ENCODE data around the gene RALGAPA2.
"Not testable (repeated sequence)": the region's sequence is repeated elsewhere in the genome, so short reads cannot be mapped to it uniquely, and the experiment has no call there.

Gene RALGAPA2

GRCh38 chr20:20359628-20360027 is 352.8 kb downstream of the RALGAPA2 start:
- Histone ChIP-seq H4K20me1 (ENCODE audit: insufficient read depth, low read length, poor library complexity, severe bottlenecking) (no peaks in the 10 kb centered on the region), H3K9me2 (replicated peaks; ENCODE audit: low read depth, low read length) (no peaks in the 10 kb centered on the region), H3K79me2 (ENCODE audit: insufficient read depth, low read length) (no peaks in the 10 kb centered on the region), H3K27me3 (ENCODE audit: insufficient read depth, low read length, poor library complexity, severe bottlenecking) (no peaks in the 10 kb centered on the region), H3F3A (ENCODE audit: low read depth) (0 out of 2 replicates have a peak, but pooled peaks cover 3% of the 10 kb centered on the region), H3K9ac (ENCODE audit: low read depth, low read length, poor library complexity, severe bottlenecking) (no peak overlapping the region), H3K4me2 (ENCODE audit: low read depth, low read length, poor library complexity, severe bottlenecking) (peak overlapping the region; percentile 70), H3K4me3 (ENCODE audit: low read length, poor library complexity, severe bottlenecking) (no peak overlapping the region), H3K9me3 (ENCODE audit: insufficient read depth, low read depth, low read length) (no peaks in the 10 kb centered on the region; the same call in 1 of the 2 replicates), H3K36me3 (ENCODE audit: insufficient read depth, low read length) (no peaks in the 10 kb centered on the region), H2AFZ (ENCODE audit: low read length) (peak overlapping the region; percentile 90), H3K4me1 (ENCODE audit: insufficient read depth, low read length, poor library complexity, severe bottlenecking) (peaks cover 6% of the 10 kb centered on the region)
- no peak for TF ChIP-seq CTCF (conservative IDR thresholded peaks at IDR 0.05; ENCODE audit: low read length)
- no peak for TF ChIP-seq EZH2phosphoT487 (IDR thresholded peaks at IDR 0.05; ENCODE audit: borderline replicate concordance)

- no peaks in the 10 kb centered on the region for H3K9me2 ChIP-seq (replicated peaks; ENCODE audit: low read depth, low read length)
Observed at GRCh38 chr20:20358801-20359200, 353.6 kb downstream of the RALGAPA2 start.

GRCh38 chr20:20355503-20355902 is 356.9 kb downstream of the RALGAPA2 start:
- not testable (repeated sequence) for H2AFZ ChIP-seq (ENCODE audit: low read length); H4K20me1 ChIP-seq (ENCODE audit: insufficient read depth, low read length, poor library complexity, severe bottlenecking); H3K27me3 ChIP-seq (ENCODE audit: insufficient read depth, low read length, poor library complexity, severe bottlenecking); H3K36me3 ChIP-seq (ENCODE audit: insufficient read depth, low read length); H3K4me1 ChIP-seq (ENCODE audit: insufficient read depth, low read length, poor library complexity, severe bottlenecking); H3K4me3 ChIP-seq (ENCODE audit: low read length, poor library complexity, severe bottlenecking); H3F3A ChIP-seq (ENCODE audit: low read depth); H3K9me3 ChIP-seq (ENCODE audit: insufficient read depth, low read depth, low read length); H3K9ac ChIP-seq (ENCODE audit: low read depth, low read length, poor library complexity, severe bottlenecking); H3K9me2 ChIP-seq (replicated peaks; ENCODE audit: low read depth, low read length); H3K4me2 ChIP-seq (ENCODE audit: low read depth, low read length, poor library complexity, severe bottlenecking); H3K79me2 ChIP-seq (ENCODE audit: insufficient read depth, low read length)

More at GRCh38 chr20:20358801-20359200, 353.6 kb downstream of the RALGAPA2 start:
- Histone ChIP-seq H3K4me2 (ENCODE audit: low read depth, low read length, poor library complexity, severe bottlenecking) (no peak overlapping the region), H4K20me1 (ENCODE audit: insufficient read depth, low read length, poor library complexity, severe bottlenecking) (no peaks in the 10 kb centered on the region), H2AFZ (ENCODE audit: low read length) (no peak overlapping the region), H3K9ac (ENCODE audit: low read depth, low read length, poor library complexity, severe bottlenecking) (no peak overlapping the region), H3K36me3 (ENCODE audit: insufficient read depth, low read length) (no peaks in the 10 kb centered on the region), H3K9me3 (ENCODE audit: insufficient read depth, low read depth, low read length) (no peaks in the 10 kb centered on the region; the same call in 1 of the 2 replicates), H3K27me3 (ENCODE audit: insufficient read depth, low read length, poor library complexity, severe bottlenecking) (no peaks in the 10 kb centered on the region), H3K4me1 (ENCODE audit: insufficient read depth, low read length, poor library complexity, severe bottlenecking) (peaks cover 6% of the 10 kb centered on the region), H3F3A (ENCODE audit: low read depth) (0 out of 2 replicates have a peak, but pooled peaks cover 3% of the 10 kb centered on the region), H3K4me3 (ENCODE audit: low read length, poor library complexity, severe bottlenecking) (no peak overlapping the region), H3K79me2 (ENCODE audit: insufficient read depth, low read length) (no peaks in the 10 kb centered on the region)
- TF ChIP-seq CTCF (conservative IDR thresholded peaks at IDR 0.05; ENCODE audit: low read length) (no peak), EZH2phosphoT487 (IDR thresholded peaks at IDR 0.05; ENCODE audit: borderline replicate concordance) (no peak)

DNA sequence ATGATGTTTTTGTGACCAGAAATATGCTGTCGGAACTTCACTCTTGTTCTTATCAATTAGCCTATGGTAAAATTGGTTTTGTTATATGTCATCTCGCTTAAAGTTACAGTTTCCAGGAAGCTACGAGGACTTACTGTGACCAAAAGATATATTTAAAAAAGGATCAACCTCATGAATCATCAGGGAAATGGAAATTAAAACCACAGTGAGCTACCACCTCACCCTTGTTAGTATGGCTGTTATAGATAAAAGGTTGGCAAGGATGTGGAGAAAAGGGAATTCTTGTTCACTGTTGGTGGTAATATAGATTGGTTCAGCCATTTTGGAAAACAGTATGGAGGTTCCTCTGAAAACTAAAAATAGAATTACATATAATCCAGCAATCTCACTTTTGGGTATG is 358.9 kb downstream of the RALGAPA2 start:
- no peak overlapping the region for H3K9ac ChIP-seq (ENCODE audit: low read depth, low read length, poor library complexity, severe bottlenecking)
- no peaks in the 10 kb centered on the region for H3K36me3 ChIP-seq (ENCODE audit: insufficient read depth, low read length)
- H3F3A ChIP-seq (ENCODE audit: low read depth) = 0 out of 2 replicates have a peak, but pooled peaks cover under 1% of the 10 kb centered on the region
- no peaks in the 10 kb centered on the region for H3K79me2 ChIP-seq (ENCODE audit: insufficient read depth, low read length)
- H3K4me2 ChIP-seq (ENCODE audit: low read depth, low read length, poor library complexity, severe bottlenecking) = no peak overlapping the region
- no peaks in the 10 kb centered on the region for H3K27me3 ChIP-seq (ENCODE audit: insufficient read depth, low read length, poor library complexity, severe bottlenecking)
- TF ChIP-seq CTCF (conservative IDR thresholded peaks at IDR 0.05; ENCODE audit: low read length) = no peak
- no peak for TF ChIP-seq EZH2phosphoT487 (IDR thresholded peaks at IDR 0.05; ENCODE audit: borderline replicate concordance)
- no peaks in the 10 kb centered on the region for H4K20me1 ChIP-seq (ENCODE audit: insufficient read depth, low read length, poor library complexity, severe bottlenecking)
- no peak overlapping the region for H2AFZ ChIP-seq (ENCODE audit: low read length)
- no peaks in the 10 kb centered on the region; the same call in 1 of the 2 replicates for H3K9me3 ChIP-seq (ENCODE audit: insufficient read depth, low read depth, low read length)
- H3K4me3 ChIP-seq (ENCODE audit: low read length, poor library complexity, severe bottlenecking) = no peak overlapping the region
- H3K4me1 ChIP-seq (ENCODE audit: insufficient read depth, low read length, poor library complexity, severe bottlenecking) = no peaks in the 10 kb centered on the region
- no peaks in the 10 kb centered on the region for H3K9me2 ChIP-seq (replicated peaks; ENCODE audit: low read depth, low read length)
